ENCODE results near the gene ZNF518B. TPM values are rescaled to one million over a fixed set of nuclear protein-coding genes. Genes with fewer than 3 reads are reported as not detected.

Gene ZNF518B
- total RNA-seq, 1 experiment from 2014 or later, result 18.4 TPM

DNA sequence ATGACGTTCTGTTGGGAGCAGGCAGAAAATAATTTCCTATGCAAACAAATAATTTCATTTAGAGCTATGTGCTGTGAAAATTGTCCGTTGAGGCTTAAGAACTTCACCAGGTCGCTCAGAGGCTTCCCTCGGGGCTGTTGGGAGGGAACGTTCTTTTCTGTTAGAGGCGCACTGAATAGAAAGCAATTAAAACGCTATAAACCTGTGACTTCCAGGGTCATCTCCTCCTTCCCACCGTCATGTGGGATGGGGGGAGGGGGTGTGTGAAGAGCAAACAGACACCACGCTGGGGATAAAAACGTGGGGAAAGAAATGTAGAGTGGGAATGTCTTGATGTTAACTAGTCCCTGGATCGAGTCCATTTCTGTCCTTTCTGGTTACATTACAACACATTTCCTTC lies 35.2 kb upstream of the ZNF518B start:
- Mint-ChIP-seq H3K27me3 (ENCODE audit: low read depth) (peaks cover 48% of the 10 kb centered on the region), H3K4me3 (no peak overlapping the region), H3K36me3 (no peaks in the 10 kb centered on the region), H3K4me1 (peaks cover 50% of the 10 kb centered on the region), H3K27ac (no peak overlapping the region), H3K9me3 (no peaks in the 10 kb centered on the region)
- no peak for DNase-seq (ENCODE audit: low spot score)
- TF ChIP-seq FOXK1 (CRISPR knock-in tag; IDR thresholded peaks at IDR 0.05) (no peak), RELA (CRISPR knock-in tag; IDR thresholded peaks at IDR 0.05; ENCODE audit: borderline replicate concordance) (no peak), ZBTB43 (CRISPR knock-in tag; IDR thresholded peaks at IDR 0.05) (no peak), FOXJ3 (CRISPR knock-in tag; IDR thresholded peaks at IDR 0.05; ENCODE audit: borderline replicate concordance) (no peak), CREB1 (CRISPR knock-in tag; IDR thresholded peaks at IDR 0.05) (no peak), EMX1 (CRISPR knock-in tag; IDR thresholded peaks at IDR 0.05) (no peak), NR1H2 (CRISPR knock-in tag; IDR thresholded peaks at IDR 0.05) (no peak), ZBTB21 (CRISPR knock-in tag; IDR thresholded peaks at IDR 0.05; ENCODE audit: borderline replicate concordance) (no peak), TCF7 (CRISPR knock-in tag; IDR thresholded peaks at IDR 0.05; ENCODE audit: low read depth) (no peak), ZNF396 (CRISPR knock-in tag; IDR thresholded peaks at IDR 0.05; ENCODE audit: borderline replicate concordance) (no peak), HMGA2 (CRISPR knock-in tag; IDR thresholded peaks at IDR 0.05) (no peak), ARID4B (CRISPR knock-in tag; IDR thresholded peaks at IDR 0.05; ENCODE audit: borderline replicate concordance) (no peak), JAZF1 (CRISPR knock-in tag; IDR thresholded peaks at IDR 0.05) (no peak), ATF2 (CRISPR knock-in tag; IDR thresholded peaks at IDR 0.05; ENCODE audit: borderline replicate concordance, low read depth) (no peak), NFATC4 (CRISPR knock-in tag; IDR thresholded peaks at IDR 0.05) (no peak)
- TF ChIP-seq, protein P1, sequence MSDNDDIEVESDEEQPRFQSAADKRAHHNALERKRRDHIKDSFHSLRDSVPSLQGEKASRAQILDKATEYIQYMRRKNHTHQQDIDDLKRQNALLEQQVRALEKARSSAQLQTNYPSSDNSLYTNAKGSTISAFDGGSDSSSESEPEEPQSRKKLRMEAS (CRISPR knock-in tag; IDR thresholded peaks at IDR 0.05), result no peak
- TF ChIP-seq, protein P2, sequence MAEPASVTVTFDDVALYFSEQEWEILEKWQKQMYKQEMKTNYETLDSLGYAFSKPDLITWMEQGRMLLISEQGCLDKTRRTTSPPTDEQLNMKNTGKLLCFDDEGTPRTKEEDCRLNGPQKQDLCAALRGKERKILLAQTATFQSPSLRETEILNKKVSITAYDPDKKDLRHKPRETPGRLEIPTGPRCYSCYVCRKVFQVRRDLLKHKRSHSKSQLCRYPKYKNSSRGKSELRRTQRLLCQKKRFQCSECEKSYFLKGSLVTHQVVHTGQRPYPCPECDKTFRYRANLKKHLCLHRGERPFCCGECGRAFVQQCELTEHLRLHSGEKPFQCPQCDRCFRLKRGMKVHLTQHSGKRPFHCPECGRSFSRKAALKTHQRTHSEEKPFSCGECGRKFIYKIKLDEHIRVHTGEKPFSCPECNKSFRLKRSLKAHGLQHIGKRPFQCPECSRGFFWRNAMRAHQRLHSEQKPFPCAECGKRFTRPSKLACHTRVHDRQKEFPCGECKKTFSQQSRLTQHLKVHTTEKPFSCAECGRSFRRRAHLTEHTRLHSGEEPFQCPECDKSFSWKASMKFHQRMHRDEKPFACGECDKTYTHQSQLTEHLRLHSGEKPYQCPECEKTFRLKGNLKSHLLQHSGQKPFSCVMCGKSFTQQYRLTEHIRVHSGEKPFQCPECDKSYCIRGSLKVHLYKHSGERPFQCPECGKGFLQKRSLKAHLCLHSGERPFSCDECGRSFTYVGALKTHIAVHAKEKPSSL (CRISPR knock-in tag; conservative IDR thresholded peaks at IDR 0.05), result no peak
- ChIA-PET CTCF (interaction anchor here (1.0 to 2.1 kb wide), 2 partner anchors 31 to 34 kb away, joined by 3 to 5 read pairs; no protein-coding TSS in a partner anchor), POLR2A (no interaction called here)
- ATAC-seq, result no peak

- Mint-ChIP-seq H3K4me3 (no peak overlapping the region), H3K36me3 (no peaks in the 10 kb centered on the region), H3K27ac (no peak overlapping the region), H3K9me3 (no peaks in the 10 kb centered on the region), H3K4me1 (peaks cover 40% of the 10 kb centered on the region), H3K27me3 (ENCODE audit: low read depth) (peaks cover 48% of the 10 kb centered on the region)
- ATAC-seq (no peak), DNase-seq (ENCODE audit: low spot score) (no peak)
- ChIA-PET CTCF (interaction anchor here (2.1 kb wide), 1 partner anchor 30 kb away, joined by 5 read pairs; no protein-coding TSS in a partner anchor), POLR2A (no interaction called here)
- no peak for TF ChIP-seq GRHL2 (CRISPR knock-in tag; IDR thresholded peaks at IDR 0.05; ENCODE audit: insufficient replicate concordance, severe bottlenecking)
- TF ChIP-seq EMX1 (CRISPR knock-in tag; IDR thresholded peaks at IDR 0.05), result no peak
- no peak for TF ChIP-seq ZNF532 (CRISPR knock-in tag; IDR thresholded peaks at IDR 0.05; ENCODE audit: borderline replicate concordance)
- TF ChIP-seq, protein P3, sequence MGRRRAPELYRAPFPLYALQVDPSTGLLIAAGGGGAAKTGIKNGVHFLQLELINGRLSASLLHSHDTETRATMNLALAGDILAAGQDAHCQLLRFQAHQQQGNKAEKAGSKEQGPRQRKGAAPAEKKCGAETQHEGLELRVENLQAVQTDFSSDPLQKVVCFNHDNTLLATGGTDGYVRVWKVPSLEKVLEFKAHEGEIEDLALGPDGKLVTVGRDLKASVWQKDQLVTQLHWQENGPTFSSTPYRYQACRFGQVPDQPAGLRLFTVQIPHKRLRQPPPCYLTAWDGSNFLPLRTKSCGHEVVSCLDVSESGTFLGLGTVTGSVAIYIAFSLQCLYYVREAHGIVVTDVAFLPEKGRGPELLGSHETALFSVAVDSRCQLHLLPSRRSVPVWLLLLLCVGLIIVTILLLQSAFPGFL (CRISPR knock-in tag; IDR thresholded peaks at IDR 0.05; ENCODE audit: borderline replicate concordance), result no peak
- TF ChIP-seq ATF1 (CRISPR knock-in tag; IDR thresholded peaks at IDR 0.05), result no peak
Observed at GRCh38 chr4:10491401-10491800, 34.2 kb upstream of the ZNF518B start.
